ENCODE results near the gene ZNF638.

DNA sequence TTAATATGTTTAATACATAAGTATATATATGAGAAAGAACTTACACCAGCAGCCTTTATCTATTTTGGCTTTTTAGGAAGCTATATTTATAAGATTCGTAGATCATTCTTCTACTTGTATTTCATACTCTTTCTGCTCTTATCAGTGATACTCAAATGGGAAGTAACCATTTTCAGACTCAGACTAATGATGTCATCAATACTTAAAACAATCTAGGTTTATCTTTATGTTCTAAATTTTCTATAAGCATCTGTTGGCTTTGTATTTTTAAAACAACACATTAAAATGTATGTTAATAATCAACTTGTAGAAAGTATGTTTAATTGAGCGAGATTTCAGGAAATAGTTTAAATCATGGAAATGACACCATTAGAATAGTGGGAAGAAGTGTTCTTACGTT lies 70.8 kb downstream of the ZNF638 start:
- TF ChIP-seq FOXM1 (IDR thresholded peaks at IDR 0.05; ENCODE audit: borderline replicate concordance, low read depth) (no peak), EP300 (IDR thresholded peaks at IDR 0.05; ENCODE audit: borderline replicate concordance) (no peak), TAF1 (IDR thresholded peaks at IDR 0.05; ENCODE audit: low read depth) (no peak), TCF12 (IDR thresholded peaks at IDR 0.05; ENCODE audit: low read depth) (no peak), EGR1 (IDR thresholded peaks at IDR 0.05) (no peak), RAD21 (IDR thresholded peaks at IDR 0.05; ENCODE audit: low read depth) (no peak), ZBTB7A (IDR thresholded peaks at IDR 0.05; ENCODE audit: low read depth) (no peak), CEBPB (IDR thresholded peaks at IDR 0.05) (no peak), YY1 (IDR thresholded peaks at IDR 0.05; ENCODE audit: low read depth) (no peak), CREB1 (IDR thresholded peaks at IDR 0.05; ENCODE audit: low read depth) (no peak), NFIC (IDR thresholded peaks at IDR 0.05) (no peak)
- TF ChIP-seq, protein P1, sequence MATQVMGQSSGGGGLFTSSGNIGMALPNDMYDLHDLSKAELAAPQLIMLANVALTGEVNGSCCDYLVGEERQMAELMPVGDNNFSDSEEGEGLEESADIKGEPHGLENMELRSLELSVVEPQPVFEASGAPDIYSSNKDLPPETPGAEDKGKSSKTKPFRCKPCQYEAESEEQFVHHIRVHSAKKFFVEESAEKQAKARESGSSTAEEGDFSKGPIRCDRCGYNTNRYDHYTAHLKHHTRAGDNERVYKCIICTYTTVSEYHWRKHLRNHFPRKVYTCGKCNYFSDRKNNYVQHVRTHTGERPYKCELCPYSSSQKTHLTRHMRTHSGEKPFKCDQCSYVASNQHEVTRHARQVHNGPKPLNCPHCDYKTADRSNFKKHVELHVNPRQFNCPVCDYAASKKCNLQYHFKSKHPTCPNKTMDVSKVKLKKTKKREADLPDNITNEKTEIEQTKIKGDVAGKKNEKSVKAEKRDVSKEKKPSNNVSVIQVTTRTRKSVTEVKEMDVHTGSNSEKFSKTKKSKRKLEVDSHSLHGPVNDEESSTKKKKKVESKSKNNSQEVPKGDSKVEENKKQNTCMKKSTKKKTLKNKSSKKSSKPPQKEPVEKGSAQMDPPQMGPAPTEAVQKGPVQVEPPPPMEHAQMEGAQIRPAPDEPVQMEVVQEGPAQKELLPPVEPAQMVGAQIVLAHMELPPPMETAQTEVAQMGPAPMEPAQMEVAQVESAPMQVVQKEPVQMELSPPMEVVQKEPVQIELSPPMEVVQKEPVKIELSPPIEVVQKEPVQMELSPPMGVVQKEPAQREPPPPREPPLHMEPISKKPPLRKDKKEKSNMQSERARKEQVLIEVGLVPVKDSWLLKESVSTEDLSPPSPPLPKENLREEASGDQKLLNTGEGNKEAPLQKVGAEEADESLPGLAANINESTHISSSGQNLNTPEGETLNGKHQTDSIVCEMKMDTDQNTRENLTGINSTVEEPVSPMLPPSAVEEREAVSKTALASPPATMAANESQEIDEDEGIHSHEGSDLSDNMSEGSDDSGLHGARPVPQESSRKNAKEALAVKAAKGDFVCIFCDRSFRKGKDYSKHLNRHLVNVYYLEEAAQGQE (IDR thresholded peaks at IDR 0.05; ENCODE audit: low read depth), result no peak
- TF ChIP-seq, protein P2, sequence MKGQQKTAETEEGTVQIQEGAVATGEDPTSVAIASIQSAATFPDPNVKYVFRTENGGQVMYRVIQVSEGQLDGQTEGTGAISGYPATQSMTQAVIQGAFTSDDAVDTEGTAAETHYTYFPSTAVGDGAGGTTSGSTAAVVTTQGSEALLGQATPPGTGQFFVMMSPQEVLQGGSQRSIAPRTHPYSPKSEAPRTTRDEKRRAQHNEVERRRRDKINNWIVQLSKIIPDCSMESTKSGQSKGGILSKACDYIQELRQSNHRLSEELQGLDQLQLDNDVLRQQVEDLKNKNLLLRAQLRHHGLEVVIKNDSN (IDR thresholded peaks at IDR 0.05), result no peak
- TF ChIP-seq, protein P3, sequence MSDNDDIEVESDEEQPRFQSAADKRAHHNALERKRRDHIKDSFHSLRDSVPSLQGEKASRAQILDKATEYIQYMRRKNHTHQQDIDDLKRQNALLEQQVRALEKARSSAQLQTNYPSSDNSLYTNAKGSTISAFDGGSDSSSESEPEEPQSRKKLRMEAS (IDR thresholded peaks at IDR 0.05), result no peak
